T-cell (primary cell): ENCODE measurements around the gene SIDT2. TPM values are rescaled to one million over a fixed set of nuclear protein-coding genes. Genes with fewer than 3 reads are reported as not detected.

Experiments used
- ATAC-seq, 4 experiments: fragments of 200-7000 bp in 3 of 4; fragments of 150-1000 bp in 1 of 4; cut with Tn5 transposase; replicated peaks in 1 of 4; 1 replicate in 3 of 4; 2 replicates in 1 of 4; pipeline ENCODE4 v1.10.0; 2021; ENCODE audit warnings: moderate library complexity in 3 of 4, mild to moderate bottlenecking in 2 of 4, moderate number of reproducible peaks in 1 of 4
- CTCF ChIA-PET, 2 donors: fragments of 300-600 bp; sonication (Branson Sonifier 250); formaldehyde crosslinking; loops; one replicate each; lab custom pipeline; 2022; ENCODE audit warnings: antibody characterized with exemption in 2 of 2; lab: Charles Lee
- POLR2A ChIA-PET, 2 donors: fragments of 300-600 bp; sonication (Branson Sonifier 250); formaldehyde crosslinking; loops; one replicate each; lab custom pipeline; 2022; ENCODE audit warnings: antibody characterized with exemption in 2 of 2; lab: Charles Lee
- DNase-seq, 35 experiments: peaks; one replicate each; pipeline versions ENCODE4 v3.0.0 to v3.0.0-alpha.2; 2013 to 2023
- H3K27ac ChIP-seq: one replicate; pipeline ENCODE4 v1.5.1; 2013; ENCODE audit warnings: low read length
- H3K27me3 ChIP-seq, 2 experiments: replicated peaks in 1 of 2; 1 replicate in 1 of 2; 2 replicates in 1 of 2; pipeline versions ENCODE4 v1.6.1 to v1.7.0; 2013; ENCODE audit warnings: low read length in 1 of 2, mixed read lengths in 1 of 2; ENCODE audit not compliant: control insufficient read depth in 2 of 2, insufficient read depth in 2 of 2; ENCODE audit errors: extremely low read depth in 1 of 2
- H3K36me3 ChIP-seq, 2 donors: 1 replicate in 1 of 2; 2 replicates in 1 of 2; pipeline versions ENCODE4 v1.6.1 to v1.7.0; 2013; ENCODE audit warnings: low read length in 1 of 2; ENCODE audit not compliant: control insufficient read depth in 2 of 2, insufficient read depth in 1 of 2; ENCODE audit errors: extremely low read depth in 1 of 2
- H3K4me1 ChIP-seq, 2 experiments: 1 replicate in 1 of 2; 2 replicates in 1 of 2; pipeline versions ENCODE4 v1.6.1 to v1.7.0; 2013; ENCODE audit warnings: low read length in 2 of 2, mixed read lengths in 1 of 2; ENCODE audit not compliant: insufficient read depth in 2 of 2, control insufficient read depth in 1 of 2; ENCODE audit errors: extremely low read depth in 1 of 2
- H3K4me3 ChIP-seq, 2 donors: 1 replicate in 1 of 2; 2 replicates in 1 of 2; pipeline versions ENCODE4 v1.5.1 to v1.7.0; 2013; ENCODE audit warnings: mild to moderate bottlenecking in 2 of 2, low read length in 1 of 2, moderate library complexity in 1 of 2; ENCODE audit not compliant: control insufficient read depth in 1 of 2; ENCODE audit errors: extremely low read depth in 1 of 2
- H3K9me3 ChIP-seq: 2 replicates; pipeline ENCODE4 v1.7.0; 2013
- H3K27ac Mint-ChIP-seq, 2 donors: one replicate each; pipeline ENCODE4 v1.8.0; 2020 to 2021; ENCODE audit warnings: mild to moderate bottlenecking in 2 of 2, mixed read lengths in 2 of 2
- H3K27me3 Mint-ChIP-seq, 2 donors: one replicate each; pipeline ENCODE4 v1.8.0; 2021 to 2022; ENCODE audit warnings: mixed read lengths in 2 of 2
- H3K36me3 Mint-ChIP-seq: one replicate; pipeline ENCODE4 v1.8.0; 2021; ENCODE audit warnings: mixed read lengths
- H3K4me1 Mint-ChIP-seq, 3 donors: one replicate each; pipeline ENCODE4 v1.8.0; 2020 to 2022; ENCODE audit warnings: mixed read lengths in 3 of 3, mild to moderate bottlenecking in 1 of 3
- H3K4me3 Mint-ChIP-seq, 3 donors: one replicate each; pipeline ENCODE4 v1.8.0; 2020 to 2022; ENCODE audit warnings: mild to moderate bottlenecking in 3 of 3, mixed read lengths in 3 of 3, moderate library complexity in 3 of 3
- H3K9me3 Mint-ChIP-seq, 3 donors: one replicate each; pipeline ENCODE4 v1.8.0; 2020 to 2022; ENCODE audit warnings: mixed read lengths in 3 of 3
- WGBS: methylation state at CpG from one replicate; pipeline ENCODE4 v1.1.5; 2013; ENCODE audit warnings: missing lambda C conversion rate; ENCODE audit not compliant: insufficient coverage; 5-methylcytosine and 5-hydroxymethylcytosine counted together
- total RNA-seq, 35 experiments: library from RNA in 6 of 35; stranded (reverse) in 6 of 35; fragments of 120-200 nt in 1 of 35; gene quantifications; one replicate each; pipeline versions ENCODE4 v1.2.1 to v1.2.4 and lab custom pipeline; 2013 to 2026

Gene SIDT2
- total RNA-seq, 5 donors from 2014 or later (not counting 1 experiment from before 2014, with no cell fraction given) = 46.3 to 110 (median 59.5) TPM

GRCh38 chr11:117220568-117220967, 42.0 kb downstream of the SIDT2 start:
- Mint-ChIP-seq H3K9me3 (no peaks in the 10 kb centered on the region), H3K27ac (no peak overlapping the region), H3K4me3 (no peak overlapping the region), H3K36me3 (peaks cover 62% of the 10 kb centered on the region), H3K27me3 (no peaks in the 10 kb centered on the region), H3K4me1 (peaks cover 3 to 11% (median 4%) of the 10 kb centered on the region in 3 donors)
- ATAC-seq = no peak
- WGBS = 97% methylated on average over 9 of the region's 9 CpGs
- peaks cover 0 to 3% of the 10 kb centered on the region in 2 experiments for H3K4me1 ChIP-seq
- POLR2A ChIA-PET = interaction anchor here in 1 of 2 donors (1.0 to 1.3 kb wide), 2 partner anchors 11 to 41 kb away, joined by 3 read pairs; no protein-coding TSS in a partner anchor
- no peak for DNase-seq
- no peak overlapping the region for H3K4me3 ChIP-seq
- no peaks in the 10 kb centered on the region for H3K9me3 ChIP-seq
- H3K27ac ChIP-seq = no peak overlapping the region
- peaks cover 40 to 97% of the 10 kb centered on the region in 2 donors for H3K36me3 ChIP-seq
- no peaks in the 10 kb centered on the region for H3K27me3 ChIP-seq
- CTCF ChIA-PET = no interaction called here

GRCh38 chr11:117220999-117221774, 42.6 kb downstream of the SIDT2 start:
- Mint-ChIP-seq H3K9me3 (no peaks in the 10 kb centered on the region), H3K4me3 (no peak overlapping the region), H3K27me3 (no peaks in the 10 kb centered on the region), H3K36me3 (peaks cover 62% of the 10 kb centered on the region), H3K27ac (no peak overlapping the region), H3K4me1 (peaks cover 3 to 12% (median 4%) of the 10 kb centered on the region in 3 donors)
- CTCF ChIA-PET = no interaction called here
- Histone ChIP-seq H3K4me1 (peaks cover 0 to 4% of the 10 kb centered on the region in 2 experiments), H3K4me3 (no peak overlapping the region), H3K27ac (no peak overlapping the region), H3K27me3 (no peaks in the 10 kb centered on the region), H3K9me3 (no peaks in the 10 kb centered on the region), H3K36me3 (peaks cover 40 to 96% of the 10 kb centered on the region in 2 donors)
- POLR2A ChIA-PET = interaction anchor here in 1 of 2 donors (1.3 kb wide), 1 partner anchor 10 kb away, joined by 3 read pairs; no protein-coding TSS in a partner anchor
- ATAC-seq = no peak
- DNase-seq = no peak
- WGBS = 96% methylated on average over 5 of the region's 7 CpGs

DNA sequence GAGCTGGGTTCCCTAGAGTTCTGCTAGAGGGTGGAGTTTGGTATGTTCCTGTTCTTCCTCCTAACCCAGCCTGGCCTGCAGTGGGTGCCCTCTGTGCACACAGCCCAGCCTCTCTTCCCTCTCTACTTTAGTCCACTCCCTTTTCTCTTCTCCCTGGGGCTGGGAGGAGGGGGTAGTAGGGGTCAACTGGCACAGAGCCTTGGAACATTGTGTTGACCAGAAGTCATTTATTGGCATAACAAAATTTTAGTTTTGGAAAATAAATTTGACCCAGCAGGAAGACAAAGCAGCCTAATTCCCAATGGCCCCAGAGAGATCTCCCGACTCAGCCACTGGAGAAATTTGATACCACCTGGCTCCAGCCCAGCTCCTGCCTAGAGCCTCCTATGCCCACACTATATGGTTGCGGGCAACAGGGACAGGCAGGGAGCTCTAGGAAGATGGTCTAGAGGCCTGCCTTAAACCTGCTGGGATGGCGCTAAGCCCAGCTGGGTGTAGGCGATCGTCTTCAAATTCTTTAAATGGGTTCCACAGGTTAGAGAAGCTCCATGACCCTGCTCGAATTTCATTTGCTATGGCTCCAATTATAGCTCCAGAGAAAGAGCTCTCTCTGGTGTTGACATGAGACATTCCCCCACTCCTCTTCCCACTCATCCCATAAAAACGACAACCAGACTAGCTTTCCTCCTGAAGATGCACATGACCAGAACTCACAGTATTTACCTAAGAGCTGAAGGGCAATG, 43.4 kb downstream of the SIDT2 start:
- Mint-ChIP-seq H3K36me3 (peaks cover 64% of the 10 kb centered on the region), H3K4me3 (no peak overlapping the region), H3K4me1 (peaks cover 11 to 20% (median 12%) of the 10 kb centered on the region in 3 donors), H3K27me3 (no peaks in the 10 kb centered on the region), H3K27ac (peak overlapping the region in 1 of 2 donors; percentile 48), H3K9me3 (no peaks in the 10 kb centered on the region)
- H3K4me3 ChIP-seq = no peak overlapping the region
- H3K36me3 ChIP-seq = peaks cover 36 to 96% of the 10 kb centered on the region in 2 donors
- no peaks in the 10 kb centered on the region for H3K9me3 ChIP-seq
- no peak for DNase-seq
- CTCF ChIA-PET = no interaction called here
- H3K27me3 ChIP-seq = no peaks in the 10 kb centered on the region
- no peak for ATAC-seq
- POLR2A ChIA-PET = interaction anchor here in 1 of 2 donors (0.5 to 1.0 kb wide), 3 partner anchors 62 to 448 kb away, joined by 3 to 7 read pairs (median 3); no protein-coding TSS in a partner anchor
- H3K27ac ChIP-seq = no peak overlapping the region
- peaks cover 0 to 12% of the 10 kb centered on the region in 2 experiments for H3K4me1 ChIP-seq
- 98% methylated on average over 6 of the region's 7 CpGs for WGBS

DNA sequence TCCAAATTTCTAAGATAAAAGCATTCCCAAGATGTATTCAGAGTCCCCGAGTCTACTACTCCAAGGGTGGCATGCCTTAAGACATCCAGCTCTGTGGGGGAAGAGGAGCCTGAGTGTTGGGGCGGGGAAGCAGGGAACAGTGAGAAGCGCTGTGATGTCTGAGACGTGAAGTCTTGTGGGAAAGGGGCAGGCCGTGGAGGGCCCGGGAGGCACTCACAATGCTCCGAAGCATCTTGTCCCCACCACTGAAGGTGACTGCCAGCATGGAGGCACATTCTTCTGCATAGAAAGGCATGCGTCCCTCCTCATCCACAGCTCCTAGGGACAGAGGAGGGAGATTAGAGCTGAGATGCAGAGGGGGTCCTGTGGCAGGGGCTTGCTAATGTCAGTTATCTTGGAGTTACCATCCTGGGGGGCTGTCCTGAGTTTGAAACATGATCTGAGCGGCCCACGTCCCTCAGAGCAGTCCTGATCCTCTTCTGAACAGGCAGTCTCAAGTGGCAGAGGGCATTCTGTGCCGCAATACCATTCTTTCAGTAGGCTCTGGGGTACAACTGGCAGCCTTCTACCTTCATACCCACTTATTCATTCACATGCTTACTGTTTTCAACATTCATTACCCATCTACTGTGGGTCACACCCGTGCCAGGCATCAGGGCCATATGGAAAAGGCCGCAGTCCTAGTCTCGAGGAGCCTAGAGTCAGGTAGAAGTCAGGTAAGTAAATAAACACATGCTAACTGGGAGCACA, 44.6 kb downstream of the SIDT2 start:
- Histone ChIP-seq H3K27me3 (no peaks in the 10 kb centered on the region), H3K27ac (no peak overlapping the region), H3K9me3 (no peaks in the 10 kb centered on the region), H3K4me1 (peaks cover 0 to 22% of the 10 kb centered on the region in 2 experiments), H3K4me3 (no peak overlapping the region), H3K36me3 (peaks cover 40 to 96% of the 10 kb centered on the region in 2 donors)
- Mint-ChIP-seq H3K27ac (no peak overlapping the region), H3K9me3 (no peaks in the 10 kb centered on the region), H3K36me3 (peaks cover 64% of the 10 kb centered on the region), H3K4me1 (peaks cover 15 to 25% (median 20%) of the 10 kb centered on the region in 3 donors), H3K27me3 (no peaks in the 10 kb centered on the region), H3K4me3 (no peak overlapping the region)
- ATAC-seq (no peak), DNase-seq (no peak)
- CTCF ChIA-PET = no interaction called here
- 95% methylated on average over 4 of the region's 14 CpGs for WGBS
- POLR2A ChIA-PET = interaction anchor here in 1 of 2 donors (1.0 kb wide), 1 partner anchor 450 kb away, joined by 3 read pairs; no protein-coding TSS in a partner anchor

- no peaks in the 10 kb centered on the region for H3K27me3 ChIP-seq
- H3K4me1 Mint-ChIP-seq = peaks cover 22 to 34% (median 27%) of the 10 kb centered on the region in 3 donors
- H3K4me3 Mint-ChIP-seq = no peak overlapping the region
- no peak for ATAC-seq
- peaks cover 40 to 96% of the 10 kb centered on the region in 2 donors for H3K36me3 ChIP-seq
- H3K27ac ChIP-seq = no peak overlapping the region
- H3K9me3 Mint-ChIP-seq = no peaks in the 10 kb centered on the region
- whole genome bisulfite sequencing = 77% methylated on average over 5 of the region's 17 CpGs
- no peak overlapping the region for H3K4me3 ChIP-seq
- H3K27me3 Mint-ChIP-seq = no peaks in the 10 kb centered on the region
- POLR2A ChIA-PET = interaction anchor here in 1 of 2 donors (0.5 kb wide), 1 partner anchor 39 kb away, joined by 9 read pairs; no protein-coding TSS in a partner anchor
- peaks cover 0 to 30% of the 10 kb centered on the region in 2 experiments for H3K4me1 ChIP-seq
- H3K27ac Mint-ChIP-seq = peak overlapping the region in 1 of 2 donors; percentile 27
- CTCF ChIA-PET = interaction anchor here (0.9 to 1.2 kb wide), 2 partner anchors 46 to 125 kb away, joined by 3 to 4 read pairs; partner anchors contain the start of gene SIDT2 (in 1 of the 2)
- DNase-seq = no peak
- peaks cover 62% of the 10 kb centered on the region for H3K36me3 Mint-ChIP-seq
- H3K9me3 ChIP-seq = no peaks in the 10 kb centered on the region
These were observed 45.5 kb downstream of the SIDT2 start for GRCh38 chr11:117223741-117224689.
